Heart left ventricle (tissue), 13 donors: ENCODE data around the gene RBP5.

Experiments
- POLR2A ChIP-seq, 2 donors: fragments of 450-650 bp; IDR thresholded peaks; one replicate each; pipeline ENCODE4 v1.6.1; 2017; ENCODE audit warnings: antibody characterized with exemption in 2 of 2, mild to moderate bottlenecking in 2 of 2, moderate library complexity in 2 of 2
- TF ChIP-seq, protein P1 (sequence below), 12 donors: fragments of 200-600 bp; sonication (generic) in 4 of 12; IDR thresholded peaks; one replicate each; pipeline versions ENCODE4 v1.5.0 to v1.8.0; 2018 to 2022; ENCODE audit warnings: antibody characterized with exemption in 12 of 12, mild to moderate bottlenecking in 5 of 12
- donor health status: ischemic (EF 13 %, LVEDD 7.1; RV severe dilation, severe dysfunction).
- donor health status: DM: no; HTN: yes; CAD: no.
- donor health status: DM: no; HTN: no; CAD: no.
- donor health status: ischemic (EF 25% LVEDD 6.9; RV normal size, moderate dysfunction).
- donor health status: ischemic (EF 25% LVEDD 5.7; RV mildly dilated, moderate dysfunction).
- donor health status: ischemic (EF 35%, LVEDD 5.7; RV mildly dilated, moderate dysfunction).
- donor health status: nonischemic (EF 11% LVEDD 7.7; RV severe dilation, severe dysfunction).
- donor health status: DM: yes; HTN: yes; CAD: no.
- donor health status: PGD.
- donor health status: ischemic (EF 29% LVEDD 5.4; RV normal size, mild dysfunction).
- donor health status: nonischemic (EF 23%, LVEDD 6.1; RV moderate dilation, normal function).

GRCh38 chr12:7154901-7155470, 26.3 kb upstream of the RBP5 start:
- TF ChIP-seq POLR2A (IDR thresholded peaks at IDR 0.05): no peak
- TF ChIP-seq, protein P1, sequence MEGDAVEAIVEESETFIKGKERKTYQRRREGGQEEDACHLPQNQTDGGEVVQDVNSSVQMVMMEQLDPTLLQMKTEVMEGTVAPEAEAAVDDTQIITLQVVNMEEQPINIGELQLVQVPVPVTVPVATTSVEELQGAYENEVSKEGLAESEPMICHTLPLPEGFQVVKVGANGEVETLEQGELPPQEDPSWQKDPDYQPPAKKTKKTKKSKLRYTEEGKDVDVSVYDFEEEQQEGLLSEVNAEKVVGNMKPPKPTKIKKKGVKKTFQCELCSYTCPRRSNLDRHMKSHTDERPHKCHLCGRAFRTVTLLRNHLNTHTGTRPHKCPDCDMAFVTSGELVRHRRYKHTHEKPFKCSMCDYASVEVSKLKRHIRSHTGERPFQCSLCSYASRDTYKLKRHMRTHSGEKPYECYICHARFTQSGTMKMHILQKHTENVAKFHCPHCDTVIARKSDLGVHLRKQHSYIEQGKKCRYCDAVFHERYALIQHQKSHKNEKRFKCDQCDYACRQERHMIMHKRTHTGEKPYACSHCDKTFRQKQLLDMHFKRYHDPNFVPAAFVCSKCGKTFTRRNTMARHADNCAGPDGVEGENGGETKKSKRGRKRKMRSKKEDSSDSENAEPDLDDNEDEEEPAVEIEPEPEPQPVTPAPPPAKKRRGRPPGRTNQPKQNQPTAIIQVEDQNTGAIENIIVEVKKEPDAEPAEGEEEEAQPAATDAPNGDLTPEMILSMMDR (IDR thresholded peaks at IDR 0.05): no peak
